HL-60/S4 treated with retinoic acid at 250 ng/mL for 4 days and 3 days (cell line): ENCODE data around the gene MTURN.
"Not testable (repeated sequence)": the region's sequence is repeated elsewhere in the genome, so short reads cannot be mapped to it uniquely, and the experiment has no call there.

Experiments used
- in situ Hi-C: fragments of 300-500 bp; cut with MboI; formaldehyde crosslinking; loops from 2 replicates; pipeline ENCODE4 v1.7.0; 2022; ENCODE audit warnings: low sequenced_read_pairs

MTURN gene

GRCh38 chr7:30134611-30135300 is at the start of gene MTURN:
MTURN (plus strand) TSS chr7:30134986; CDS start chr7:30135137, 151 bp downstream.
- in situ Hi-C loops = no loop called here

- in situ Hi-C loops = no loop called here
These were observed 48.3 kb upstream of the MTURN start for GRCh38 chr7:30086529-30086928.

- in situ Hi-C loops = no loop called here
These were observed 47.4 kb upstream of the MTURN start for GRCh38 chr7:30087371-30087770.

- in situ Hi-C loops = no loop called here
These were observed 46.4 kb upstream of the MTURN start for GRCh38 chr7:30088362-30088761.

- in situ Hi-C loops = no loop called here
These were observed 44.7 kb upstream of the MTURN start for GRCh38 chr7:30090111-30090510.

GRCh38 chr7:30091491-30091912 is 43.3 kb upstream of the MTURN start:
- in situ Hi-C loops = no loop called here

- in situ Hi-C loops = no loop called here
These were observed 42.8 kb upstream of the MTURN start for GRCh38 chr7:30091987-30092386.

- in situ Hi-C loops = no loop called here
These were observed 41.3 kb upstream of the MTURN start for GRCh38 chr7:30093420-30093952.

GRCh38 chr7:30098599-30098998 is 36.2 kb upstream of the MTURN start:
- in situ Hi-C loops = not testable (repeated sequence)

- in situ Hi-C loops = no loop called here
These were observed 32.5 kb upstream of the MTURN start for GRCh38 chr7:30102281-30102680.

GRCh38 chr7:30104157-30104556 is 30.6 kb upstream of the MTURN start:
- in situ Hi-C loops = no loop called here

- in situ Hi-C loops = no loop called here
These were observed 22.6 kb upstream of the MTURN start for GRCh38 chr7:30112103-30112713.

GRCh38 chr7:30113144-30113543 is 21.6 kb upstream of the MTURN start:
- in situ Hi-C loops = no loop called here

GRCh38 chr7:30114536-30115238 is 20.1 kb upstream of the MTURN start:
- in situ Hi-C loops = no loop called here

GRCh38 chr7:30115709-30116297 is 19.0 kb upstream of the MTURN start:
- in situ Hi-C loops = no loop called here

- in situ Hi-C loops = no loop called here
These were observed 18.0 kb upstream of the MTURN start for GRCh38 chr7:30116771-30117170.

- in situ Hi-C loops = no loop called here
These were observed 16.9 kb upstream of the MTURN start for GRCh38 chr7:30117896-30118295.

- in situ Hi-C loops = no loop called here
These were observed 14.8 kb upstream of the MTURN start for GRCh38 chr7:30119890-30120577.

GRCh38 chr7:30133736-30134610 is 813 bp upstream of the MTURN start:
- in situ Hi-C loops = no loop called here
